Lower lobe of right lung (tissue), 2 donors: ENCODE results near the gene LY6G6D. TPM values are rescaled to one million over a fixed set of nuclear protein-coding genes. Genes with fewer than 3 reads are reported as not detected.
A peak's percentile ranks its signal among the peaks of the same experiment; 100 is the strongest.

Experiments
- ATAC-seq, 2 donors: fragments of 200-7000 bp; cut with Tn5 transposase; one replicate each; pipeline ENCODE4 v1.9.1; 2020 to 2022; ENCODE audit warnings: mild to moderate bottlenecking in 2 of 2, moderate library complexity in 2 of 2
- DNase-seq: peaks from one replicate; pipeline ENCODE4 v3.0.0-alpha.2; 2020
- H3K27ac ChIP-seq: fragments of 200-600 bp; one replicate; pipeline ENCODE4 v1.8.0; 2022
- H3K27me3 ChIP-seq: fragments of 200-600 bp; one replicate; pipeline ENCODE4 v1.8.0; 2022; ENCODE audit warnings: low read depth
- H3K36me3 ChIP-seq: fragments of 200-600 bp; one replicate; pipeline ENCODE4 v1.8.0; 2022; ENCODE audit warnings: mild to moderate bottlenecking
- H3K4me1 ChIP-seq: fragments of 200-600 bp; one replicate; pipeline ENCODE4 v1.8.0; 2022
- H3K4me3 ChIP-seq: fragments of 200-600 bp; one replicate; pipeline ENCODE4 v1.8.0; 2022; ENCODE audit warnings: mild to moderate bottlenecking
- H3K9me3 ChIP-seq: fragments of 200-600 bp; one replicate; pipeline ENCODE4 v1.8.0; 2022
- intact Hi-C: fragments of 100-400 bp; cut with DNase I; formaldehyde crosslinking; loops from one replicate; pipeline ENCODE4 v1.11.0; 2022
- total RNA-seq: library from RNA; stranded (reverse); fragmentation: NEBNext Ultra II Directional; extraction: Animal tissue kit (Norgen Biotek cat#: 25700); gene quantifications from one replicate; pipeline ENCODE4 v1.2.1, GENCODE V29; 2021
- TF ChIP-seq, protein P1 (sequence below): fragments of 200-600 bp; IDR thresholded peaks from one replicate; pipeline ENCODE4 v1.8.0; 2022; ENCODE audit warnings: antibody characterized with exemption, mild to moderate bottlenecking
- donor health status: DM: no; HTN: yes; CAD: no; lungs with severe emphysema.

The LY6G6D gene
- total RNA-seq, 1 donor from 2014 or later: not detected

DNA sequence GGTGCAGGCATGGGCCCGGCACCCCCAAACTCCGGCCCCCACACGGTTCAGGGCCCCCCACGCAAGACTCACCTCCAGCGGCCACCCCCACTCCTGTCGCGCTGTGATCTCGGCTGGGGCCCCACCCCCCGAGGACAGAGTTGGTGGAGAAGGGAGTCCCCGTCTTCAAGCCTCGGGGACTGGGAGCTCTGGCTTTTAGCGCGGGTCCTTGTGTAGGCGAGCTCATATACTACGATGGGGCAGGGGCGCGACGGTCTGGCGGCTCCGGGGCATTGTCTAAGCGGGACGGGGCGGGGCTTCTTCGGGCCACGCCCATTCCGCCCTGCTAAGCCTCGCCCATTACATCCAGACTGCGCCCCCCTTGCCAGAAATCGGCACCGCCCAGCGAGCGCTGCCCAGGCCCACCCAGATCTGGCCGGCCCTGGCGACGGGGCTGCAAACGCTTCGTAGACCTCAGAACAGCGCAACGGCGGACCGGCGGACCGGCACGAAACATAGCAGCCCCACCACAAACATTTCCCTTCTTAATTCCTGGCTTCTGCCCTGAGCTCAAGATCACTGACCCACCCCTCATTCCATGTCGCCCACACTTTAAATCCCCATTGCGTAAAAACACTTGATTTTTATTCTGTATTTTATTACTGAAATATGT is 15.0 kb downstream of the LY6G6D start:
- Histone ChIP-seq H3K4me3 (peak overlapping the region; percentile 91), H3K9me3 (no peaks in the 10 kb centered on the region), H3K4me1 (peaks cover 81% of the 10 kb centered on the region), H3K27ac (peak overlapping the region; percentile 93), H3K27me3 (no peaks in the 10 kb centered on the region), H3K36me3 (peaks cover 64% of the 10 kb centered on the region)
- TF ChIP-seq, protein P1, sequence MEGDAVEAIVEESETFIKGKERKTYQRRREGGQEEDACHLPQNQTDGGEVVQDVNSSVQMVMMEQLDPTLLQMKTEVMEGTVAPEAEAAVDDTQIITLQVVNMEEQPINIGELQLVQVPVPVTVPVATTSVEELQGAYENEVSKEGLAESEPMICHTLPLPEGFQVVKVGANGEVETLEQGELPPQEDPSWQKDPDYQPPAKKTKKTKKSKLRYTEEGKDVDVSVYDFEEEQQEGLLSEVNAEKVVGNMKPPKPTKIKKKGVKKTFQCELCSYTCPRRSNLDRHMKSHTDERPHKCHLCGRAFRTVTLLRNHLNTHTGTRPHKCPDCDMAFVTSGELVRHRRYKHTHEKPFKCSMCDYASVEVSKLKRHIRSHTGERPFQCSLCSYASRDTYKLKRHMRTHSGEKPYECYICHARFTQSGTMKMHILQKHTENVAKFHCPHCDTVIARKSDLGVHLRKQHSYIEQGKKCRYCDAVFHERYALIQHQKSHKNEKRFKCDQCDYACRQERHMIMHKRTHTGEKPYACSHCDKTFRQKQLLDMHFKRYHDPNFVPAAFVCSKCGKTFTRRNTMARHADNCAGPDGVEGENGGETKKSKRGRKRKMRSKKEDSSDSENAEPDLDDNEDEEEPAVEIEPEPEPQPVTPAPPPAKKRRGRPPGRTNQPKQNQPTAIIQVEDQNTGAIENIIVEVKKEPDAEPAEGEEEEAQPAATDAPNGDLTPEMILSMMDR: no peak
- intact Hi-C loops: loop anchor here (10.0 kb wide), 1 partner anchor 105 kb away; no protein-coding TSS in a partner anchor
- DNase-seq (peak; percentile 88), ATAC-seq (peak; percentile 82 to 83)

DNA sequence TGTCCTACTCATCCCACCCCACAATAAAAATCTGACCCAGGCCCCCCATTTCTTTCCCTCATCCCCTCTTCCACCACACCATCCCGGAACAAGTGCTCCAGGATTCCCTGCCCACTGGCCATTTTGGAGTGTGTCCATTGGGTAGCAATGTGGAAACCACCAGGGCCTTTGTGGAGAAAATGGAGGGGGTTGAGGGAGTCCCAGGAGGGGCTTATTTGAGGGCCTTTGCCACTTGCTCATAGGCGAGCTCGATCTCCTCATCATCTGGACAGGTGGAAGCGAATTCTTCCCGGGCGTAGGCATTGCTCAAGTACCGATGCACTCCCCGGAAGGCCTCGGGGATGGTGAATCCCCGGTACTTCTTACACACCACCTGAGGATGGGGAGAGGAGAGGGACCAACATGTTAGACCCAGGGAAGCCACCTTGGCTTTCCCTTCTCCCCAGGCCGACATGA is 15.5 kb downstream of the LY6G6D start:
- TF ChIP-seq, protein P1: no peak
- peaks cover 79% of the 10 kb centered on the region for H3K4me1 ChIP-seq
- H3K4me3 ChIP-seq: peak overlapping the region; percentile 91
- ATAC-seq: no peak
- no peaks in the 10 kb centered on the region for H3K27me3 ChIP-seq
- H3K27ac ChIP-seq: peak overlapping the region; percentile 93
- no peak for DNase-seq
- peaks cover 64% of the 10 kb centered on the region for H3K36me3 ChIP-seq
- intact Hi-C loops: loop anchor here (10.0 kb wide), 1 partner anchor 104 kb away; no protein-coding TSS in a partner anchor
- no peaks in the 10 kb centered on the region for H3K9me3 ChIP-seq

DNA sequence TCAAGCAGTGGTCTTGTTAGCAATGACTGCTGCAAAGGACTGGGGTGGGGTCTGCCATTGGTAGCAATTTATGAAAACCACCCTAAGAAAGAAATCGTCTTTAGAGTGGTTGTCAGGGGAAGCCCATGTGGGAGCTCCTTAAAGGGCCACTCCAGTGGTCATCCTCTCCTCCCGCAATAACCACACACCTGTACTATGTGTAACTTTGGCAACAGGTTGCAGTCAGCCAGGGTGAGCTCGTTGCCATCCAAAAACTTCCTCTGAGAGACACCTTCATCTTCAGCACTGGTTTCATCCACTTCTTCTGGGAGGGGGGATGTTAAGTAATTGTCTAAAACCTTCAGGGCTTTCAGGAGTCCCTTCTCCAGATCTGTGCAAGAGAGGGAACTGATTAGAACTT is 16.9 kb downstream of the LY6G6D start:
- ATAC-seq (no peak), DNase-seq (no peak)
- TF ChIP-seq, protein P1: no peak
- H3K27me3 ChIP-seq: no peaks in the 10 kb centered on the region
- no peaks in the 10 kb centered on the region for H3K9me3 ChIP-seq
- H3K4me3 ChIP-seq: no peak overlapping the region
- intact Hi-C loops: loop anchor here (10.0 kb wide), 1 partner anchor 103 kb away; no protein-coding TSS in a partner anchor
- H3K27ac ChIP-seq: no peak overlapping the region
- peaks cover 71% of the 10 kb centered on the region for H3K4me1 ChIP-seq
- H3K36me3 ChIP-seq: peaks cover 53% of the 10 kb centered on the region

DNA sequence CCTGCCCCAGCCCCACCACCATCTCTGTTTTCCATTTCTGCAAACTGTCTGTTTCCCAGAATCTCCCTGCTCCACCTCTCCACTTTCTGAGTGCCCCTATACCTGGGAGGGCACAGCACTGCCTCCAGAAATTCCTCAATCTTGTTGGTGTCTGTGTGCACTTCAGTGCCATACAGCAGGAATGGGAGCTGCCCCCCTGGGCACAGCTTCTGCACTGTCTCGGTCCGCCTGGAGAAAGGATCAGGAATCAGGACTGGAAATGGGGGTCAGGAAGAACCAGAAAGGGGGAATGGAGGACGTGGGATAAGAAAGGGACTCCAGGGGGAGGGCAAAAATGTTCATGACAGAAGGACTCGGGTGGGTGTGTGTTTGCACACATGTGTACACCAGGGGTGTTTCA is 18.6 kb downstream of the LY6G6D start:
- peaks cover 71% of the 10 kb centered on the region for H3K4me1 ChIP-seq
- no peaks in the 10 kb centered on the region for H3K27me3 ChIP-seq
- DNase-seq (no peak), ATAC-seq (no peak)
- intact Hi-C loops: loop anchor here (10.0 kb wide), 1 partner anchor 101 kb away; no protein-coding TSS in a partner anchor
- H3K4me3 ChIP-seq: peak overlapping the region; percentile 86
- peak overlapping the region; percentile 93 for H3K27ac ChIP-seq
- H3K9me3 ChIP-seq: no peaks in the 10 kb centered on the region
- H3K36me3 ChIP-seq: peaks cover 42% of the 10 kb centered on the region
- TF ChIP-seq, protein P1: no peak

DNA sequence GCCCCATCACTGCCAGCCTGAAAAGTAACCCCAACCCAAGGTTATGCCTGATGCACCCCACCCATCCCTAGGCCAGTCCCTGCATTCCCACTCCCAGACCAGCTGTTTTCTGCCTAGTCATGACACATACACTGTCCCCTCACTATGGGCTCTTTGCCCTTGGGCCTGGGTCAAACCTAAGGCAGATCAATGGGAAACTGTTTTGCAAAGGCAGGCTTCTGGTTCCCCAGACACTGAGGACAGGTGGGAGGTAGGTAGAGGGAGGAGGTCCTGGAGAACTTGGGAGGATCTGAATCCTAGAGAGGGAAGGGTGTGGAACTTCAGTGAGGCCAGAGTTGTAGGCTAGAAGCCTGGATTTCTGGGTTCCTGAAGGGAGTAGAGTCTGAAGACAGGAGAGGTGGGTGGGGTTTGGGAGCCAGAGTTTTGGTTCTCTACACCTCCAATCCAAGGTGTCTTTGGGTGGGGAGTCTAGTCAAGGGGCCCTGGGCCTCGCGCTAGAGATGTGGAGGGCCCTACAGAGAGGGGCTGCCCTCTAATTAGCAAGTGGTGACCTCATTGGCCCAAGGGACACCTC is 19.2 kb downstream of the LY6G6D start:
- intact Hi-C loops: loop anchor here (10.0 kb wide), 1 partner anchor 100 kb away; no protein-coding TSS in a partner anchor
- no peaks in the 10 kb centered on the region for H3K27me3 ChIP-seq
- ATAC-seq (no peak), DNase-seq (peak; percentile 60)
- TF ChIP-seq, protein P1: no peak
- H3K27ac ChIP-seq: peak overlapping the region; percentile 93
- H3K36me3 ChIP-seq: peaks cover 42% of the 10 kb centered on the region
- H3K4me3 ChIP-seq: peak overlapping the region; percentile 86
- no peaks in the 10 kb centered on the region for H3K9me3 ChIP-seq
- peaks cover 73% of the 10 kb centered on the region for H3K4me1 ChIP-seq
